ENCODE data around the gene RBM15. TPM values are rescaled to one million over a fixed set of nuclear protein-coding genes. Genes with fewer than 3 reads are reported as not detected.
A peak's percentile ranks its signal among the peaks of the same experiment; 100 is the strongest.

RBM15 gene
- total RNA-seq, 1 experiment from 2014 or later = 44.0 TPM

GRCh38 chr1:110338309-110338885 is 780 bp upstream of the RBM15 start:
- H3K27me3 ChIP-seq (ENCODE audit: insufficient read depth, low read length) = no peaks in the 10 kb centered on the region
- H3K4me1 ChIP-seq (ENCODE audit: control insufficient read depth in 1 of 2, insufficient read depth in 2 of 2, low read length in 2 of 2) = peaks cover 37 to 49% of the 10 kb centered on the region in 2 experiments
- ChIA-PET RAD21 (ENCODE audit: low non-redundant PET in 1 of 2, low total read pairs in 2 of 2, uncharacterized antibody in 2 of 2, unreplicated experiment in 2 of 2) (interaction anchor here (0.7 to 1.5 kb wide), 5 partner anchors 11 to 131 kb away, joined by 3 to 6 read pairs (median 5); no protein-coding TSS in a partner anchor), POLR2A (interaction anchor here (0.7 to 2.7 kb wide), 12 partner anchors 11 to 340 kb away, joined by 3 to 14 read pairs (median 3); partner anchors contain the start of gene LAMTOR5), CTCF (interaction anchor here (0.8 to 4.9 kb wide), 14 partner anchors 10 to 354 kb away, joined by 3 to 49 read pairs (median 4); partner anchors contain the start of gene AHCYL1)
- peak overlapping the region; percentile 96 for H3K9ac ChIP-seq (ENCODE audit: low read length)
- H3K79me2 ChIP-seq (ENCODE audit: insufficient read depth, low read length) = peaks cover 40% of the 10 kb centered on the region
- intact Hi-C loops (cut with micrococcal nuclease) = loop anchor here (1.0 kb wide), 1 partner anchor 69 kb away; the partner anchor contains the start of gene LAMTOR5
- H3K27ac ChIP-seq (ENCODE audit: low read depth, low read length) = peak overlapping the region; percentile 95
- no peaks in the 10 kb centered on the region for H3K9me3 ChIP-seq (ENCODE audit: control insufficient read depth in 1 of 2, insufficient read depth in 1 of 2, low read depth in 1 of 2, low read length in 2 of 2)
- ATAC-seq (peak; percentile 76), DNase-seq (ENCODE audit: low read depth, low spot score) (no peak)
- peaks cover 15% of the 10 kb centered on the region; the same call in 1 of the 2 replicates for H4K20me1 ChIP-seq (ENCODE audit: insufficient read depth)
- H3K4me2 ChIP-seq (ENCODE audit: low read length) = peak overlapping the region; percentile 93
- BruUV-seq (replicated peaks) = no TSS peak
- H2AFZ ChIP-seq (ENCODE audit: low read depth, low read length, poor library complexity, severe bottlenecking) = peak overlapping the region; percentile 70
- H3K9me2 ChIP-seq (ENCODE audit: insufficient read depth) = no peaks in the 10 kb centered on the region
- H3K4me3 ChIP-seq (replicated peaks in 1 of 2; ENCODE audit: low read depth in 1 of 2, low read length in 2 of 2) = peak overlapping the region; percentile 69 to 89
- H3K36me3 ChIP-seq (ENCODE audit: control insufficient read depth in 1 of 2, insufficient read depth in 2 of 2, low read length in 2 of 2) = peaks cover 24 to 29% of the 10 kb centered on the region in 2 experiments
- TF ChIP-seq JUND (IDR thresholded peaks at IDR 0.05) = no peak
- peak; percentile 33; the same call in 1 of the 2 replicates for TF ChIP-seq ZFX (IDR thresholded peaks at IDR 0.05)
- no peak for TF ChIP-seq RAD21 (IDR thresholded peaks at IDR 0.05; ENCODE audit: low read depth)
- TF ChIP-seq POLR2AphosphoS5 (IDR thresholded peaks at IDR 0.05; ENCODE audit: low read depth, low read length) = peak; percentile 66
- TF ChIP-seq YY1 (IDR thresholded peaks at IDR 0.05; ENCODE audit: extremely low read depth, insufficient replicate concordance, low read depth, low read length) = no peak
- TF ChIP-seq SRF (IDR thresholded peaks at IDR 0.05; ENCODE audit: low read depth) = no peak
- no peak for TF ChIP-seq EZH2phosphoT487 (IDR thresholded peaks at IDR 0.05; ENCODE audit: borderline replicate concordance)
- no peak for TF ChIP-seq ZNF274 (IDR thresholded peaks at IDR 0.05; ENCODE audit: low read depth, low read length)
- TF ChIP-seq, protein P1, sequence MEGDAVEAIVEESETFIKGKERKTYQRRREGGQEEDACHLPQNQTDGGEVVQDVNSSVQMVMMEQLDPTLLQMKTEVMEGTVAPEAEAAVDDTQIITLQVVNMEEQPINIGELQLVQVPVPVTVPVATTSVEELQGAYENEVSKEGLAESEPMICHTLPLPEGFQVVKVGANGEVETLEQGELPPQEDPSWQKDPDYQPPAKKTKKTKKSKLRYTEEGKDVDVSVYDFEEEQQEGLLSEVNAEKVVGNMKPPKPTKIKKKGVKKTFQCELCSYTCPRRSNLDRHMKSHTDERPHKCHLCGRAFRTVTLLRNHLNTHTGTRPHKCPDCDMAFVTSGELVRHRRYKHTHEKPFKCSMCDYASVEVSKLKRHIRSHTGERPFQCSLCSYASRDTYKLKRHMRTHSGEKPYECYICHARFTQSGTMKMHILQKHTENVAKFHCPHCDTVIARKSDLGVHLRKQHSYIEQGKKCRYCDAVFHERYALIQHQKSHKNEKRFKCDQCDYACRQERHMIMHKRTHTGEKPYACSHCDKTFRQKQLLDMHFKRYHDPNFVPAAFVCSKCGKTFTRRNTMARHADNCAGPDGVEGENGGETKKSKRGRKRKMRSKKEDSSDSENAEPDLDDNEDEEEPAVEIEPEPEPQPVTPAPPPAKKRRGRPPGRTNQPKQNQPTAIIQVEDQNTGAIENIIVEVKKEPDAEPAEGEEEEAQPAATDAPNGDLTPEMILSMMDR (IDR thresholded peaks at IDR 0.05 in 2 of 3, conservative IDR thresholded peaks at IDR 0.05 in 1 of 3; ENCODE audit: borderline replicate concordance in 1 of 3, insufficient read depth in 1 of 3, low read depth in 2 of 3, low read length in 2 of 3) = peak; percentile 37 to 40 (median 38); a peak in 5 of 6 replicates
- no peak for TF ChIP-seq REST (IDR thresholded peaks at IDR 0.05; ENCODE audit: low read depth)
- no peak; the same call in none of the 2 replicates for TF ChIP-seq SIN3A (IDR thresholded peaks at IDR 0.05; ENCODE audit: low read depth)
- TF ChIP-seq, protein P2, sequence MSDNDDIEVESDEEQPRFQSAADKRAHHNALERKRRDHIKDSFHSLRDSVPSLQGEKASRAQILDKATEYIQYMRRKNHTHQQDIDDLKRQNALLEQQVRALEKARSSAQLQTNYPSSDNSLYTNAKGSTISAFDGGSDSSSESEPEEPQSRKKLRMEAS (IDR thresholded peaks at IDR 0.05) = peak; percentile 97
- TF ChIP-seq TCF7L2 (IDR thresholded peaks at IDR 0.05; ENCODE audit: borderline replicate concordance, extremely low read depth, insufficient read depth, insufficient read length) = peak; percentile 4
- TF ChIP-seq, protein P3, sequence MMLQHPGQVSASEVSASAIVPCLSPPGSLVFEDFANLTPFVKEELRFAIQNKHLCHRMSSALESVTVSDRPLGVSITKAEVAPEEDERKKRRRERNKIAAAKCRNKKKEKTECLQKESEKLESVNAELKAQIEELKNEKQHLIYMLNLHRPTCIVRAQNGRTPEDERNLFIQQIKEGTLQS (IDR thresholded peaks at IDR 0.05) = no peak
- no peak for TF ChIP-seq FOSL1 (IDR thresholded peaks at IDR 0.05; ENCODE audit: low read depth)
- no peak for TF ChIP-seq EZH2 (IDR thresholded peaks at IDR 0.05)
- TF ChIP-seq POLR2A (IDR thresholded peaks at IDR 0.05; ENCODE audit: borderline replicate concordance, extremely low read depth, insufficient read depth, insufficient read length) = peak; percentile 39
- peak; percentile 80 for TF ChIP-seq CBX3 (IDR thresholded peaks at IDR 0.05; ENCODE audit: low read depth)
- TF ChIP-seq CEBPB (IDR thresholded peaks at IDR 0.05; ENCODE audit: low read depth) = no peak
- TF ChIP-seq ELF1 (IDR thresholded peaks at IDR 0.05; ENCODE audit: borderline replicate concordance, low read depth) = no peak
- no peak for TF ChIP-seq SP1 (IDR thresholded peaks at IDR 0.05; ENCODE audit: low read depth)
- peak; percentile 62; the same call in 1 of the 2 replicates for TF ChIP-seq EGR1 (IDR thresholded peaks at IDR 0.05; ENCODE audit: low read depth)
